NCI-H748 (cell line): ENCODE data around the gene NDUFB7.
A peak's percentile ranks its signal among the peaks of the same experiment; 100 is the strongest.
"Not testable (repeated sequence)": the region's sequence is repeated elsewhere in the genome, so short reads cannot be mapped to it uniquely, and the experiment has no call there.

Experiments
- DNase-seq: peaks from one replicate; lab custom pipeline; 2025; ENCODE audit not compliant: unreplicated experiment; lab: John Stamatoyannopoulos, UW

The NDUFB7 gene

DNA sequence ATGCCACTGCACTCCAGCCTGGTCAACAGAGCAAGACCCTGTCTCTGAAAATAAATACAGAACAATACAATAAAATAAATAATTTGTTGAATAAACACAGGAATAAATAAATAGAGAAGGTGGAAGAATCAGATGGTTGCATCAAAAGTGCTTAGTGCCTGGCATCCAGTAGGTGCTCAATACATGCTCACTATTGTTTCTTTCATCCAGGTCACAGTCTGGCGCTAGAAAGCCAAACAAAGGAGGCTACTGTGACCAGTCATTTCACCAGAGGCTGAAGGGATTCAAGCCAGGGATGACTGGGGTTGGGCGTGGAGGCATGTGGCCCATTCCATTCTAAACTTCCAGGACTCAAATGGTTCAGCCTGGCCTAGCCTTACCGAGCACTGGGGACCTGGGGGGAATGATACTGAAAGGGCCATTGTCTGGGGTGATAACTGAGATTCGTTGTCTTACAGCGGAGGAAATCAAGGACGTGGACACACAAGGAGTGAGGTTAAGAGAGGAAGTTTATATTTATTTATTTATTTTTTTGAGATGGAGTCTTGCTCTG, 3.6 kb upstream of the NDUFB7 start:
- no peak for DNase-seq

GRCh38 chr19:14570864-14571527, 870 bp downstream of the NDUFB7 start:
- no peak for DNase-seq

DNA sequence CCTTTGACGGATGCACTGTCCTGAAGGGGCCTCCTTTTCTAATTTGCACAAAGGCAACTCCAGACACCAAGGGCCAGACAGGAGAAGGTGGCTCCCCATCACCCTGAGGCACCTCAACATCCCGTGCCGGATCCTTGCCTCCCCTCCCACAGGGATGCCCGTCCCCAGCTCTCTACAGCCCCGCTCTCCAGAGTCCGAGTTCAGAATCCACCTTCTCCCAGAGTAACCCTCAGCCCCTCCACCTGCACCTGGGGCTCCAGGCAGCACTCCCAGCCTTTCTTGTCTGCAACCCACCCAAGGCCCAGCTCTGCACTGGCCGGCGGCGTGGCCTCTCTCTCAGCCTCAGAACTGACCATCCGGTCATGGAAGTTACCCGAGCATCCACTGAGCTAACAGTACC, 4.8 kb downstream of the NDUFB7 start:
- DNase-seq = no peak

GRCh38 chr19:14566712-14567077, 5.2 kb downstream of the NDUFB7 start:
- no peak for DNase-seq

- DNase-seq = no peak
Measured at GRCh38 chr19:14565765-14566711, 5.8 kb downstream of the NDUFB7 start.

DNA sequence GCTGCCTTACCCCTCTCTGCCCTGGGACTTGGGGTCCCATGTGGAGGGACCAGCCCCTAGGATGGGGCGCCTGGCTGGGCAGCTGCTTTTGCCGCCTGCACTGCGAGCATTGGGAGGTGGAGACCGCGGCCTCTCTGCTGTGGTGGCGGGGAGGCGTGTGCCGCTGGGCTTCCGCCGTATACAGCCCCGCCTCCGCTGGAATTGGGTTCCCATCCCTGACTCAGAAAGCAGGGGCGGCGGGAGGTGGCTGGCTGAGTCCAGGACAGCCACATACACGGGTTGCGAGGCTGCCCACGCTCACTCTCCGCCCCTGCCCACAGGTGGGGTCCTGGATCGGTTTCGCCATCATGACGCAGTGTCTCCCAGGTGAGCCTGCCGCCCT, 6.6 kb downstream of the NDUFB7 start:
- no peak for DNase-seq

- not testable (repeated sequence) for DNase-seq
Measured at GRCh38 chr19:14564652-14565297, 7.1 kb downstream of the NDUFB7 start.

DNA sequence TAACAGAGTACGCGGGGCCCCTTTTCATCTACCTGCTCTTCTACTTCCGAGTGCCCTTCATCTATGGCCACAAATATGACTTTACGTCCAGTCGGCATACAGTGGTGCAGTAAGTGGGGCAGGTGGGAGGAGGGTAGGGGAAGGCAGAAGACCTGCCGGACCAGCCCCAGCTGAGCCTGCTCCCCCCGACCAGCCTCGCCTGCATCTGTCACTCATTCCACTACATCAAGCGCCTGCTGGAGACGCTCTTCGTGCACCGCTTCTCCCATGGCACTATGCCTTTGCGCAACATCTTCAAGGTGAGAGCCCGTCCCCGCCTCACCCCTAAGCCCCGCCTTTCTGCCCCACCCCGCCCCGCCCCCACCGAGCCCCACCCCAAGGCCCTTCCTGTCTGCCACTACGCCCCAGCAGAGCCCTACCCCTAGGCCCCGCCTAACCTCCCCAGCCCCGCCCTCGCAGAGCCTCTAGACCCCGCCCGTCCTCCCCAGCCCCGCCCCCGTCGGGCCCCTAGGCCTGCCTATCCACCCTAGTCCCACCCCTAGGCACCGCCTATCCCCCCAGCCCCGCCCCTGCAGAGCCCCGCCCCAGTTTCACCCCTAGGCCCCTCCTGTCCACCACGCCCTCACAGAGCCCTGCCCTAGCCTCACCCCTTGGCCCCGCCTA, 7.7 kb downstream of the NDUFB7 start:
- peak; percentile 7 for DNase-seq

- DNase-seq = no peak
Measured at GRCh38 chr19:14563590-14563926, 8.3 kb downstream of the NDUFB7 start.

- DNase-seq = no peak
Measured at GRCh38 chr19:14562660-14563589, 8.9 kb downstream of the NDUFB7 start.

- DNase-seq = no peak
Measured at GRCh38 chr19:14561847-14562351, 10.0 kb downstream of the NDUFB7 start.

DNA sequence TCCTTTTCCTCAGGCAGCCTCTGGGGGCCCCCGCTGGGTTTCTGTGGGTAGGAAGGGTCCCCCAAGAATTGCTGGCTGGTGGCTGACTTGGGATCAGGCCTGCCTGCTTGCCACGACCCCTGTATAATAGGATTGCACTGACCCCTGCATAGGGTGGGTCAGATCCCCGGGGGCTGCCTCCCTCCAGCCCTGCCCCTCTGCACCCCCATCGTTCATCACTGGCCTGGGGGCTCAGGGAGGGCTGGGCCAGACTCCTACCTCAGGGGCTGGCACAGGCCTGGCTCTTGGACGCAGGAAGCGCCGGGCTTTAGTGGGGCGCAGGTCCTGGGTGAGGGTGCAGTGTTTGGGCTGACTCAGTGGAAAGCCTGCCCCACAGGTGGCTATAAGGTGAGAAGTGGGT, 10.6 kb downstream of the NDUFB7 start:
- DNase-seq = no peak

DNA sequence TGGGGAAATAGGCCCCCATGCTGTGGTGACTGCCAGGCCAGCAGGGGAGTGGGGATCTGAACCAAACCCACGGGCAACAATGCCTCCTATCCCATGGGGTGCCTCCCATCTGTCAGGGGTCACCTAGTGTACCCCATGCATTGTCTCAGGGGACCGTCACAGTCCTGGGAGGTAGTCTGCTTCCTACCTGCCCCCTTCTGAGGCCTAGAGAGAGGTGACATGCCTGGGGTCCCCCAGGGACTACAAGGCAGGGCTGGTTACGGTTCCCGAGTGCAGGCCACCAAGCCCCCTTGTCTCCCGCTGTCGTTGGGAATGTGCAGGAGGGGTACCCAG, 11.1 kb downstream of the NDUFB7 start:
- no peak for DNase-seq

- DNase-seq = no peak
Measured at GRCh38 chr19:14559916-14560775, 11.7 kb downstream of the NDUFB7 start.

DNA sequence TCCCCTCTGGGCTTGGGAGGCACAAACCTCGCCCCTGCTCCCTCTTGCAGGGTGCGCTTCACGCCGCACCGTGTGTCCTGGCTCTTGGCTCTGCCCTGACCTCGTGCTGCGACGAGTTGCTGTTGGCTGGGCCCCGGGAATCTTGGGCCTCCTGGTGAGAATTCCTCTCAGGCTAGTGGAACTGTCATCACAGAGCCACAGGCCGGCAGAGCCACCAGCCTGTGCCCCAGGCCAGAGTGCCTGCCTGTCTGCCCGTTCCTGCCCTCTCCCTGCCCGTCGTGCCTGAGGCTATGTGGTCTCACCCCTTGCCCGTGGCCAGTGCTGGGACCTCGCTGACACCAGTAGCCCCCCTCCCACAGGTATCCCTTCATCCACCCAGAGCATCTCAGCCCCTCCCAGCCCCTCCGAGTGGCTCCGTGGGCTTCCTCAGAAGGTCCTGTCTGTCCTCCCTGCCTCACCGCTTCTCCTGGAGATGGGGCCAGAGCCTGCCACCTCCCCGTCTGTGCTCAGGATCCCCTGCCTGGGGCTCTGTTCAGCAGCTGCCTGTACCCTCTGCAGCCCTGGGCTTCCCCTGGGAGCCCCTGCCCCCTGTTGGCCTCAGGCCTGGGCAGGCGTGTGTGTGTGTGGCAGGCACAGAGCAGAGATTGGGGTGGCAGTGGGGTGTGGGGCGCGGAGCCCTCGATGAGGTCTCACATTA, 13.3 kb downstream of the NDUFB7 start:
- no peak for DNase-seq

DNA sequence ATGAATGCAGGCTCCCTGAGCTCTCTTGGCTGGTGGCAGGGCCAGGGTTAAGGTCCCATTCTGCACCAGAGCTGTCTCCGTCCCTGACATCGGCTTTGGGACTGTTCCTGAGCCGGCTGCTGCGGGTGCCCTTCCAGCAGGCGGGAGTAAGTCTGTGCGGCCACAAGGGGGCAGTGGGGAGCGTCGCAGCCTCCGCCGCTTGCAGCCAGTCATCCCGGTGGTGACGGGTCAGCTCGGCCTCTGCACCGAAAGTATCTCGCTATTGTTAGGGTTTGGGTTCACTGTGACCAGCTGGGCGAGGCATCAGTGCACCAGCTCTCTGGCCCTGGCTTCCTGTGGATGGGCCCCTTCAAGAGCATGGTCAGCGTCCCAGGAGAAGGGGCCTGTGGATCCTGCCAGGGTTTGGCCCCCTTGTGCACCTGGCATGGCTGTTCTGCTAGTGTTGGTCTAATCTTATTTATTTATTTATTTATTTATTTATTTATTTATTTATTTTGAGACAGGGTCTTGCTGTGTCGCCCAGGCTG, 15.1 kb downstream of the NDUFB7 start:
- DNase-seq = peak; percentile 14

DNA sequence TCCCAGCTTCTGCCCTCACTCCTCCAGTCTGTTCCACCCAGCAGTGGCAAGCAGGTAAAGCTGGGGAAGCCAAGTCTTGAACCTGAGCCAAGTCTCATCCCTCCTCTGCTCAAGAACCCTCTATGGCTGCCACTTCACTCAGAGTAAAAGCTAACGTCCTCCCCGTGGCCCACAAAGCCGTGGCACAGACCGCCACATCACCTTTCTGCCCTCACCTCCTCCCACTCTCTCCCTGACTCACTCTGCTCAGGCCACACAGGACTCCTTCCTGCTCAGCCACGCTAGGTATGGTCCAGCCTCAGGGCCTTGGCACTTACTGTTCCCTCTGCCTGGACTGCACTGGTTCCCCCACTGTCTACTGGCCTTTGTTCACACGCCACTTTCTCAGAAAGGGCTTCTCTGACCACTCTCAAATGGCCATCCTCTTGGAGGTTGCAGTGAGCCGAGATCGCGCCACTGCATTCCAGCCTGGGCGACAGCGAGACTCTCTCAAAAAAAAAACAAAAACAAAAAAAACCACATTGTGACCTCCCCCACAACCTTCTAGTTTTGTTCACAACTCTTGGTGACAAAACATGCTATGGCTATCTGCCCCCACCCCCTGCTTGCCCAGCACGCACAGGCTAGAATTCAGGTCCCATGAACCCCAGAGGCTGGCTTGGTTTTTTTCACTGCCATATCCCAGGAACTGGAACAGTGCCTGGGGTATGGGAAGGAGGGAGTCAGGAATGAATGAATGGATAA, 15.8 kb downstream of the NDUFB7 start:
- no peak for DNase-seq

DNA sequence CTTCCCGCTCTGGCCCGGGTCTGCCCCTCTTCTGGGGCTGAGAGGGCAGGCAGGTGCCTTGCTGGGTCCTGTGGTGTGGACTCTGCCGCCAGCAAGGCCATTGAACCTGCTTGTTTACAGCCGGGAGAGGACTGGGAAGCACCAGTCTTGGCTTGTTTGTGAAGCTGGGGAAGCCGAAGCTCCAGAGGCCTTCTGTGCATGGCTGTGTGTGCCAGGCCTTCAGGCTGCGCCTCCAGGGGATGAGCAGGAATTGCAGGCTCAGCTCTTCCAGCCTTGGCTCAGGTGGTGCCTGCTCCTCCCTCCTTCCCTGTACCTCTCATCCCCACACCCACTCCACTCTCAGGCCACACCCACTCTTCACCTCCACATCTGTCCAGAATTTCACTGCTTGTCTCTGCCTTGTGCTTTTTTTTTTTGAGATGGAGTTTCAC, 17.5 kb downstream of the NDUFB7 start:
- DNase-seq = no peak
